Measurements from ENCODE around the gene AGPAT3.

AGPAT3 gene

GRCh38 chr21:43912500-43912899, 47.5 kb downstream of the AGPAT3 start:
- H3K27ac ChIP-seq (ENCODE audit: poor library complexity, severe bottlenecking) = no peak overlapping the region
- peaks cover 2% of the 10 kb centered on the region for H3K4me1 ChIP-seq (ENCODE audit: insufficient read depth, poor library complexity, severe bottlenecking)
- TF ChIP-seq CTCF (IDR thresholded peaks at IDR 0.05; ENCODE audit: poor library complexity, severe bottlenecking) = no peak
- H3K27me3 ChIP-seq (ENCODE audit: insufficient read depth, poor library complexity, severe bottlenecking) = no peaks in the 10 kb centered on the region
- H3K9me3 ChIP-seq (ENCODE audit: severe bottlenecking) = no peaks in the 10 kb centered on the region
- ATAC-seq (ENCODE audit: low read depth) (no peak), DNase-seq (ENCODE audit: low spot score) (no peak)
- no peak overlapping the region for H3K4me3 ChIP-seq (ENCODE audit: severe bottlenecking)
- no peaks in the 10 kb centered on the region for H3K36me3 ChIP-seq (ENCODE audit: low read depth)

- Histone ChIP-seq H3K4me3 (ENCODE audit: severe bottlenecking) (no peak overlapping the region), H3K27me3 (ENCODE audit: insufficient read depth, poor library complexity, severe bottlenecking) (no peaks in the 10 kb centered on the region), H3K4me1 (ENCODE audit: insufficient read depth, poor library complexity, severe bottlenecking) (peaks cover 2% of the 10 kb centered on the region), H3K36me3 (ENCODE audit: low read depth) (no peaks in the 10 kb centered on the region), H3K27ac (ENCODE audit: poor library complexity, severe bottlenecking) (no peak overlapping the region), H3K9me3 (ENCODE audit: severe bottlenecking) (no peaks in the 10 kb centered on the region)
- no peak for TF ChIP-seq CTCF (IDR thresholded peaks at IDR 0.05; ENCODE audit: poor library complexity, severe bottlenecking)
- ATAC-seq (ENCODE audit: low read depth) = no peak
- no peak for DNase-seq (ENCODE audit: low spot score)
Measured at GRCh38 chr21:43912910-43913309, 47.9 kb downstream of the AGPAT3 start.

- Histone ChIP-seq H3K27me3 (ENCODE audit: insufficient read depth, poor library complexity, severe bottlenecking) (no peaks in the 10 kb centered on the region), H3K36me3 (ENCODE audit: low read depth) (no peaks in the 10 kb centered on the region), H3K9me3 (ENCODE audit: severe bottlenecking) (no peaks in the 10 kb centered on the region), H3K4me1 (ENCODE audit: insufficient read depth, poor library complexity, severe bottlenecking) (peaks cover 2% of the 10 kb centered on the region), H3K27ac (ENCODE audit: poor library complexity, severe bottlenecking) (no peak overlapping the region), H3K4me3 (ENCODE audit: severe bottlenecking) (no peak overlapping the region)
- TF ChIP-seq CTCF (IDR thresholded peaks at IDR 0.05; ENCODE audit: poor library complexity, severe bottlenecking) = no peak
- ATAC-seq (ENCODE audit: low read depth) (no peak), DNase-seq (ENCODE audit: low spot score) (no peak)
Measured at GRCh38 chr21:43913928-43914327, 48.9 kb downstream of the AGPAT3 start.

DNA sequence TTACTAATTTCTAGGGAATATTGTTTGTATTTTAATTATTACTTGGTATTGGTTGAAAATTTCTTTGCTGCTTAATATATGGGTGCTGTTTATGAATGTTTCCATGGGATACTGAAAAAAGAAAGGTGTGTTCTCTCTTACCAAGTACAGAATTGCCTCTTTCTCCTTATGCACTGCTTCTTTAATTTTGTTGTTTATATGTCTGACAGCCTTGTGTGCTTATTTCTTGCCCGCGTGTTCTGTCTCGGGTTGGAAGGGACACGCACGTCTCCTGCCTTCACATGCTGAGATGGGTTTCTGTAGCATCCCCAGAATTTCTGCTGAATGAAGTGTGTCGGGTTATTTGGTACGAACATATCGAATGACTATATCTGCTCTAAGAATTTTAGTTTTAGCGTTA, 51.1 kb downstream of the AGPAT3 start:
- Histone ChIP-seq H3K27ac (ENCODE audit: poor library complexity, severe bottlenecking) (no peak overlapping the region), H3K4me1 (ENCODE audit: insufficient read depth, poor library complexity, severe bottlenecking) (peaks cover 2% of the 10 kb centered on the region), H3K27me3 (ENCODE audit: insufficient read depth, poor library complexity, severe bottlenecking) (no peaks in the 10 kb centered on the region), H3K4me3 (ENCODE audit: severe bottlenecking) (no peak overlapping the region), H3K36me3 (ENCODE audit: low read depth) (no peaks in the 10 kb centered on the region), H3K9me3 (ENCODE audit: severe bottlenecking) (no peaks in the 10 kb centered on the region)
- TF ChIP-seq CTCF (IDR thresholded peaks at IDR 0.05; ENCODE audit: poor library complexity, severe bottlenecking) = no peak
- ATAC-seq (ENCODE audit: low read depth) = no peak
- DNase-seq (ENCODE audit: low spot score) = no peak

- Histone ChIP-seq H3K4me3 (ENCODE audit: severe bottlenecking) (peak overlapping the region; percentile 24), H3K27me3 (ENCODE audit: insufficient read depth, poor library complexity, severe bottlenecking) (no peaks in the 10 kb centered on the region), H3K9me3 (ENCODE audit: severe bottlenecking) (no peaks in the 10 kb centered on the region), H3K36me3 (ENCODE audit: low read depth) (no peaks in the 10 kb centered on the region), H3K27ac (ENCODE audit: poor library complexity, severe bottlenecking) (no peak overlapping the region), H3K4me1 (ENCODE audit: insufficient read depth, poor library complexity, severe bottlenecking) (peaks cover 2% of the 10 kb centered on the region)
- TF ChIP-seq CTCF (IDR thresholded peaks at IDR 0.05; ENCODE audit: poor library complexity, severe bottlenecking) = no peak
- ATAC-seq (ENCODE audit: low read depth) (peak; percentile 58), DNase-seq (ENCODE audit: low spot score) (no peak)
Measured at GRCh38 chr21:43916691-43917514, 51.9 kb downstream of the AGPAT3 start.

Measured in RWPE2 (cell line).